PFSK-1 (cell line): ENCODE measurements around the gene SMC3.

Experiments used
- FOXP2 ChIP-seq: optimal IDR thresholded peaks from 2 replicates; pipeline ENCODE3; 2011; ENCODE audit warnings: borderline replicate concordance, control low read depth, inconsistent platforms; ENCODE audit not compliant: insufficient read depth; ENCODE audit errors: extremely low read length, extremely low read depth
- POLR2AphosphoS5 ChIP-seq: IDR thresholded peaks from 2 replicates; pipeline ENCODE4 v1.6.1; 2012; ENCODE audit warnings: low read depth, mild to moderate bottlenecking, control low read depth, low read length, moderate library complexity
- SIN3A ChIP-seq: IDR thresholded peaks from 2 replicates; pipeline ENCODE4 v1.6.1; 2012; ENCODE audit warnings: mild to moderate bottlenecking, low read length, moderate library complexity, borderline replicate concordance; ENCODE audit not compliant: insufficient read depth
- TAF1 ChIP-seq: IDR thresholded peaks from 2 replicates; pipeline ENCODE4 v1.6.1; 2012; ENCODE audit warnings: low read length, control low read depth, borderline replicate concordance; ENCODE audit not compliant: insufficient read depth
- TF ChIP-seq, protein P1 (sequence below), 2 experiments: IDR thresholded peaks; 2 replicates each; pipeline versions ENCODE4 v1.6.1 to v1.8.0; 2011 to 2012; ENCODE audit warnings: low read depth in 2 of 2, low read length in 2 of 2, control low read depth in 1 of 2, inconsistent platforms in 1 of 2, mild to moderate bottlenecking in 1 of 2, moderate library complexity in 1 of 2; ENCODE audit not compliant: insufficient read depth in 1 of 2

The SMC3 gene

DNA sequence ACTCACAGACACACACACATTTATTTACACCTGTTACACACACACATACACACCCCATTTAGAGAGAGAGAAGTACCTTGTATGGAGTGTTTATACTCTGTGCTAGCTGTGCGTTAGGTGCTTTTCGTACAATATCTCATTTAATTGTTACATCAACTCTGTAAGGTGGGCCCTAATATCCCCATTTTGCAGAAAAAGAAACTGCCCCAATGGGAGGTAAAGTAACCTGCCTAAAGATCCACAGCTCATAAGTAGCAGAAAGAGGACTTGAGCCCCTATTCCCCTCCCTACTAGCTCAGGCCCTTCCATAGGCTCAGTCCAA lies 52.9 kb downstream of the SMC3 start:
- TF ChIP-seq, protein P1, sequence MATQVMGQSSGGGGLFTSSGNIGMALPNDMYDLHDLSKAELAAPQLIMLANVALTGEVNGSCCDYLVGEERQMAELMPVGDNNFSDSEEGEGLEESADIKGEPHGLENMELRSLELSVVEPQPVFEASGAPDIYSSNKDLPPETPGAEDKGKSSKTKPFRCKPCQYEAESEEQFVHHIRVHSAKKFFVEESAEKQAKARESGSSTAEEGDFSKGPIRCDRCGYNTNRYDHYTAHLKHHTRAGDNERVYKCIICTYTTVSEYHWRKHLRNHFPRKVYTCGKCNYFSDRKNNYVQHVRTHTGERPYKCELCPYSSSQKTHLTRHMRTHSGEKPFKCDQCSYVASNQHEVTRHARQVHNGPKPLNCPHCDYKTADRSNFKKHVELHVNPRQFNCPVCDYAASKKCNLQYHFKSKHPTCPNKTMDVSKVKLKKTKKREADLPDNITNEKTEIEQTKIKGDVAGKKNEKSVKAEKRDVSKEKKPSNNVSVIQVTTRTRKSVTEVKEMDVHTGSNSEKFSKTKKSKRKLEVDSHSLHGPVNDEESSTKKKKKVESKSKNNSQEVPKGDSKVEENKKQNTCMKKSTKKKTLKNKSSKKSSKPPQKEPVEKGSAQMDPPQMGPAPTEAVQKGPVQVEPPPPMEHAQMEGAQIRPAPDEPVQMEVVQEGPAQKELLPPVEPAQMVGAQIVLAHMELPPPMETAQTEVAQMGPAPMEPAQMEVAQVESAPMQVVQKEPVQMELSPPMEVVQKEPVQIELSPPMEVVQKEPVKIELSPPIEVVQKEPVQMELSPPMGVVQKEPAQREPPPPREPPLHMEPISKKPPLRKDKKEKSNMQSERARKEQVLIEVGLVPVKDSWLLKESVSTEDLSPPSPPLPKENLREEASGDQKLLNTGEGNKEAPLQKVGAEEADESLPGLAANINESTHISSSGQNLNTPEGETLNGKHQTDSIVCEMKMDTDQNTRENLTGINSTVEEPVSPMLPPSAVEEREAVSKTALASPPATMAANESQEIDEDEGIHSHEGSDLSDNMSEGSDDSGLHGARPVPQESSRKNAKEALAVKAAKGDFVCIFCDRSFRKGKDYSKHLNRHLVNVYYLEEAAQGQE (IDR thresholded peaks at IDR 0.05; ENCODE audit: insufficient read depth in 1 of 2, low read depth in 2 of 2, low read length in 2 of 2) = no peak
- TF ChIP-seq POLR2AphosphoS5 (no peak), FOXP2 (no peak), SIN3A (no peak), TAF1 (no peak)

DNA sequence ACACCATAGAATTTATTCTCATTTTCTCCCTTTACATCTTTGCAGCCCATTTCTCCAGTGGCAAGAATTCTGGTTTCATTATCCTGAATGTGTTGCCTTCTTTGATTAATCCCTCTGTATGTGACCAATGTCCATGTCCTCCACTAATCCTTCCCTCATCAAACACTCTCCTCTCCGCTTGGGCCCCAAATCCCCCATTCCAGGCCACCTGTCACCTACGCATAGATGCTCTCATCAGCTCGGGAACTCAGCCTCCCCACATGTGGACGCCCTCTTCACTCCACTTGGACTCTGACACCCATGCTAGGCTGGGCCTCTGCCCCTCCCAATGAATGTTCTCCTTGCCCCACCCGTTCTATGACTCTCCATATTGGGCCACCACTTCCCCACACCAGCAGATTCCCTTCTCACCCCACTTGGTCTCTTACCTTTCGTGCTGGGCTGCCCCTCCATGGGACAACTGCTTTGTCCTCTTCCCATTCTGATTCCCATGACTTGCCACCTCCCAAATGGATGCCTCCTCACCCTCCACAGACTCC lies 57.9 kb downstream of the SMC3 start:
- TF ChIP-seq POLR2AphosphoS5 = no peak
- TF ChIP-seq, protein P1 (IDR thresholded peaks at IDR 0.05; ENCODE audit: insufficient read depth in 1 of 2, low read depth in 2 of 2, low read length in 2 of 2) = no peak
- TF ChIP-seq FOXP2 = no peak
- TF ChIP-seq SIN3A = no peak
- no peak for TF ChIP-seq TAF1

DNA sequence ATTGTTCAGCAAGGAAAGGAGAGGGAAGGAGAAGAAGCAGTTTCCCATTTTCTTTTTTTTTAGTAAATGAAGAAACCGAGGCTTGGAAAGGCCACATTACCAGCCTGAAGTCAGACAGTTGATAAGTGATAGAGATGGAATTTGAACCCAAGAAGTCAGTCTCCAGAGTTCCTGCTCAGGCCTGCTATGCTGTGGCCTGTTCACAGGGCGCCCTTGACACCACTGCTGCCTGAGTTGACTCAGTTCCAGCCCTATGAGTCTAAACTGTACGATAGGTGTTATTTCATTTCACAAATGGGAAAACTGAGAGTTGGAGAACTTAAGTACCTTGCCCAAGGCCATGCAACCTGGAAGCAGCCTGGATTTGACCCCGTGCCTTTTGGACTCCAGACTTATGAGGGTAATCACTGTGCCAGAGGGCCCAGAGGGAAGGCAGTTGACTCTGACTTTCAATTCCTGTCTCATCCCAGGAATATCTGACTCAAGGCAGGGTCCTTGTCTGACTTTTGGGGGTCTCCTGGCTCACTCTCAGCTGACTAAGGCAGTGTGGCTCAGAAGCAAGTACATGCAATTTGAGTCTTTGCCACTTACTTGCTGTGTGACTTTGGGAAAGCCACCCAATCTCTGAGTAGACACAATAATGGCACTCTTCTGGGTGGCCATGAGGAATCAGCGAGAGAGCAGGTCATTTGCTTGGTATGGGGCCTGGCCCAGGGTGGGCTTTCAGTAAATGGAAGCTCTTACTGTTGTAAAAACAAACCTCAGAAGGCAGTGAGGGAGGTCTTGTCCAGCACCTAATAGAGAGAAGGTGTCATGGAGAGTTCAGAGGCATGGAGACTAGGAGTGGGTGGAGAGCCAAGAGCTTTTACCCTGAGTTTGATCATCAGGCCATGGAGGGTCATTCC lies 58.7 kb downstream of the SMC3 start:
- TF ChIP-seq TAF1 (no peak), SIN3A (no peak), POLR2AphosphoS5 (no peak), FOXP2 (no peak)
- TF ChIP-seq, protein P1 (IDR thresholded peaks at IDR 0.05; ENCODE audit: insufficient read depth in 1 of 2, low read depth in 2 of 2, low read length in 2 of 2) = no peak

DNA sequence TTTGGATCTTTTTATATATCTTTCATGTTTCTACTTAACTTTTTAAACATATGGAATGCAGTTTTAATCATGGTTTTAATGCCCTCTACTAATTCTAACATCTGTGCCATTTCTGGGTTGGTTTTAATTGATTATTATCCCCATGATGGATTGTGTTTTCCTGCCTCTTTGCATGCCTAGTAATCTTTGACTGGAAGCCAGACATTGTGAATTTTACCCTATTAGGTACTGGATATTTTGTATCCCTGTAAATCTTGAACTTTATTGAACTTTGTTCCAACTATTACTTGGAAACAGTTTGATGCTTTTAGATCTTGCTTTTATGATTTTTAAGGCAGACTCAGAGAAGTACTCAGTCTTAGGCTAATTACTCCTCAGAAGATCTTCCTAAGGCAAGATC lies 60.7 kb downstream of the SMC3 start:
- no peak for TF ChIP-seq SIN3A

DNA sequence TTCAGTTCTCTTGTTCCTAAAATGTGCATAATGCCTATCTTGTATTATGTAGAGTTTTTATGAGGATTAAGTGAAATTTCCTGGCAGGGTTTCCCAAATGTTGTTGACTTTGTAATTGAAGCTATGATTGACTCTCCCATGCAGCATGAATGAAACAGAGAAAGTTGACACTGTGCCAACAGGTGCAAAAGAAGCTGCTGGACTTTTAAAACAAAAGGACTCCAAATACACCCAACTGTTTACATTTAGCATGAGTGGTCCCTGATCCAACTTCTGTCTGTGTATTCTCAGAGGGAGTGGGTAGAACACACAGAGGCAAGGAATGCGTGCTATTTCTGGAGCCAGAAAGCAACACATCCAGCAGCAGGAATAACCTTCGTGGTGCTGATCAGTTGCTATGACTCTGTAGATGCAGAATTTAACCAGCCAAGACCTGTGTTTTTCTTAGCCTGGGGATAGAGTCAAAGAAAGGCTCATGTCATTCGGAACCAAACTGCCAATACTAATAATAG lies 62.2 kb downstream of the SMC3 start:
- no peak for TF ChIP-seq POLR2AphosphoS5
- TF ChIP-seq SIN3A = no peak
- no peak for TF ChIP-seq TAF1
- no peak for TF ChIP-seq FOXP2
- TF ChIP-seq, protein P1 (IDR thresholded peaks at IDR 0.05; ENCODE audit: insufficient read depth in 1 of 2, low read depth in 2 of 2, low read length in 2 of 2) = no peak
